SK-N-SH (cell line): Measurements from ENCODE around the gene LLGL2. TPM values are rescaled to one million over a fixed set of nuclear protein-coding genes. Genes with fewer than 3 reads are reported as not detected.

Source experiments
- CTCF ChIA-PET: fragments of 300-600, 350-600 bp; formaldehyde crosslinking; extraction: SDS; loops from one replicate; lab custom pipeline; 2021; lab: Yijun Ruan, JAX
- POLR2A ChIA-PET: fragments of 350-600 bp; sonication (Branson Sonifier 250); formaldehyde crosslinking; extraction: SDS; loops from one replicate; lab custom pipeline; 2020; ENCODE audit warnings: antibody characterized with exemption, inconsistent platforms; lab: Yijun Ruan, JAX
- DNase-seq: peaks from one replicate; pipeline ENCODE4 v3.0.0; 2012
- H2AFZ ChIP-seq: fragments of 200-600 bp; sonication (generic); 2 replicates; pipeline ENCODE4 v1.8.1; 2016; ENCODE audit warnings: antibody characterized with exemption, mild to moderate bottlenecking, low read depth
- H3F3A ChIP-seq: fragments of 200-600 bp; sonication (generic); replicated peaks from 2 replicates; pipeline ENCODE3; 2016; ENCODE audit warnings: antibody characterized with exemption, mild to moderate bottlenecking; ENCODE audit not compliant: insufficient read depth
- H3K27ac ChIP-seq, 2 experiments: fragments of 200-500 bp in 1 of 2; fragments of 200-600 bp in 1 of 2; sonication (Bioruptor generic) in 1 of 2; sonication (generic), shearing (Covaris generic) in 1 of 2; 2 replicates each; pipeline versions ENCODE4 v1.5.1 to v1.6.1; 2014 to 2016; ENCODE audit warnings: low read depth in 2 of 2, inconsistent platforms in 1 of 2, low read length in 1 of 2, mild to moderate bottlenecking in 1 of 2, mixed read lengths in 1 of 2
- H3K27me3 ChIP-seq: fragments of 200-600 bp; sonication (generic), shearing (Covaris generic); 2 replicates; pipeline ENCODE4 v1.6.1; 2016; ENCODE audit warnings: mixed run types; ENCODE audit not compliant: insufficient read depth
- H3K36me3 ChIP-seq, 2 experiments: fragments of 200-500 bp in 1 of 2; fragments of 200-600 bp in 1 of 2; sonication (Bioruptor generic) in 1 of 2; sonication (generic) in 1 of 2; replicated peaks in 1 of 2; 2 replicates each; pipeline versions ENCODE3 to v1.5.1; 2014 to 2016; ENCODE audit warnings: low read length in 1 of 2, mild to moderate bottlenecking in 1 of 2; ENCODE audit not compliant: insufficient read depth in 2 of 2, control insufficient read depth in 1 of 2
- H3K4me1 ChIP-seq, 2 experiments: fragments of 200-500 bp in 1 of 2; fragments of 200-600 bp in 1 of 2; sonication (Bioruptor generic) in 1 of 2; sonication (generic), shearing (Covaris generic) in 1 of 2; 2 replicates each; pipeline versions ENCODE4 v1.5.1 to v1.6.1; 2014 to 2016; ENCODE audit warnings: low read depth in 1 of 2, low read length in 1 of 2, mixed run types in 1 of 2; ENCODE audit not compliant: insufficient read depth in 2 of 2, control insufficient read depth in 1 of 2
- H3K4me2 ChIP-seq: fragments of 200-600 bp; sonication (generic), shearing (Covaris generic); 2 replicates; pipeline ENCODE4 v1.6.1; 2017; ENCODE audit warnings: mixed run types
- H3K4me3 ChIP-seq, 2 experiments: fragments of 200-500 bp in 1 of 2; fragments of 200-600 bp in 1 of 2; sonication (Bioruptor generic) in 1 of 2; sonication (generic), shearing (Covaris generic) in 1 of 2; 2 replicates each; pipeline versions ENCODE4 v1.5.1 to v1.8.1; 2014 to 2016; ENCODE audit warnings: low read depth in 2 of 2, inconsistent platforms in 1 of 2, low read length in 1 of 2, mild to moderate bottlenecking in 1 of 2, mixed read lengths in 1 of 2, moderate library complexity in 1 of 2
- H3K79me2 ChIP-seq: fragments of 200-600 bp; sonication (generic); 2 replicates; pipeline ENCODE4 v1.8.1; 2017; ENCODE audit warnings: mild to moderate bottlenecking; ENCODE audit not compliant: insufficient read depth
- H3K9ac ChIP-seq: fragments of 200-600 bp; sonication (generic); 2 replicates; pipeline ENCODE4 v1.6.1; 2017; ENCODE audit warnings: mixed run types
- H3K9me2 ChIP-seq: fragments of 200-600 bp; sonication (generic); 2 replicates; pipeline ENCODE4 v1.6.1; 2017; ENCODE audit warnings: mixed run types
- H3K9me3 ChIP-seq: fragments of 200-600 bp; sonication (generic); 2 replicates; pipeline ENCODE4 v1.6.1; 2017; ENCODE audit warnings: mixed run types, mild to moderate bottlenecking, moderate library complexity
- H4K20me1 ChIP-seq: fragments of 200-600 bp; sonication (generic); 2 replicates; pipeline ENCODE4 v1.6.1; 2017; ENCODE audit warnings: mild to moderate bottlenecking, mixed run types; ENCODE audit not compliant: insufficient read depth
- EZH2phosphoT487 ChIP-seq: fragments of 200-600 bp; sonication (generic); IDR thresholded peaks from 2 replicates; pipeline ENCODE4 v1.6.1; 2017; ENCODE audit warnings: low read depth, mixed run types, mild to moderate bottlenecking, antibody characterized with exemption, moderate library complexity, borderline replicate concordance
- MAX ChIP-seq: IDR thresholded peaks from 2 replicates; pipeline ENCODE4 v1.4.0; 2012; ENCODE audit warnings: low read depth
- MXI1 ChIP-seq: IDR thresholded peaks from 2 replicates; pipeline ENCODE4 v1.6.1; 2012; ENCODE audit warnings: mild to moderate bottlenecking, low read depth, low read length, improper control_type of control experiment
- NFIC ChIP-seq: IDR thresholded peaks from 2 replicates; pipeline ENCODE4 v1.4.0; 2012; ENCODE audit warnings: borderline replicate concordance
- ZBTB33 ChIP-seq: IDR thresholded peaks from 2 replicates; pipeline ENCODE4 v1.4.0; 2012; ENCODE audit warnings: low read depth, borderline replicate concordance
- WGBS: methylation state at CpG from one replicate; pipeline ENCODE4 v1.1.6; 2017; ENCODE audit warnings: low lambda C conversion rate; 5-methylcytosine and 5-hydroxymethylcytosine counted together
- polyA plus RNA-seq, 3 experiments: library from polyadenylated mRNA; depleted of rRNA; stranded (reverse); fragments of >200 nt; gene quantifications; 2 replicates each; pipeline ENCODE4 v1.2.3, GENCODE V29; 2012

LLGL2 gene
- polyA plus RNA-seq, 1 of the 3 experiments (the other 2 are of a cell fraction) = 6.7 TPM

GRCh38 chr17:75611851-75612429 is 86.4 kb downstream of the LLGL2 start:
- Histone ChIP-seq H3K79me2 (no peaks in the 10 kb centered on the region), H3K4me3 (no peak overlapping the region), H3K36me3 (no peaks in the 10 kb centered on the region), H3K27ac (no peak overlapping the region), H3F3A (no peaks in the 10 kb centered on the region), H2AFZ (no peak overlapping the region), H3K4me2 (no peak overlapping the region), H4K20me1 (no peaks in the 10 kb centered on the region), H3K9ac (no peak overlapping the region), H3K9me2 (no peaks in the 10 kb centered on the region), H3K9me3 (no peaks in the 10 kb centered on the region), H3K27me3 (no peaks in the 10 kb centered on the region), H3K4me1 (no peaks in the 10 kb centered on the region)
- 83% methylated on average over 20 of the region's 20 CpGs for WGBS
- CTCF ChIA-PET = interaction anchor here (0.8 to 37.9 kb wide), 11 partner anchors 8 to 142 kb away, joined by 3 to 1189 read pairs (median 7); partner anchors contain the start of gene SMIM5
- no peak for TF ChIP-seq MAX
- no peak for TF ChIP-seq ZBTB33
- no peak for TF ChIP-seq EZH2phosphoT487
- POLR2A ChIA-PET = interaction anchor here (0.8 to 1.0 kb wide), 2 partner anchors 10 to 179 kb away, joined by 3 read pairs; no protein-coding TSS in a partner anchor
- DNase-seq = no peak

GRCh38 chr17:75612906-75613626 is 87.6 kb downstream of the LLGL2 start:
- TF ChIP-seq MAX (no peak), NFIC (no peak), MXI1 (no peak)
- H3K4me3 ChIP-seq = no peak overlapping the region
- no peak overlapping the region for H3K9ac ChIP-seq
- no peaks in the 10 kb centered on the region for H4K20me1 ChIP-seq
- ChIA-PET POLR2A (interaction anchor here (0.9 kb wide), 1 partner anchor 23 kb away, joined by 3 read pairs; no protein-coding TSS in a partner anchor), CTCF (interaction anchor here (1.3 to 37.9 kb wide), 8 partner anchors 7 to 136 kb away, joined by 4 to 1189 read pairs (median 18); partner anchors contain the start of gene SMIM5)
- no peak for DNase-seq
- H3K79me2 ChIP-seq = no peaks in the 10 kb centered on the region
- H3K27me3 ChIP-seq = no peaks in the 10 kb centered on the region
- no peaks in the 10 kb centered on the region for H3F3A ChIP-seq
- 85% methylated on average over 12 of the region's 27 CpGs for WGBS
- H2AFZ ChIP-seq = no peak overlapping the region
- H3K9me2 ChIP-seq = no peaks in the 10 kb centered on the region
- H3K27ac ChIP-seq = no peak overlapping the region
- H3K4me2 ChIP-seq = no peak overlapping the region
- no peaks in the 10 kb centered on the region for H3K36me3 ChIP-seq
- H3K4me1 ChIP-seq = no peaks in the 10 kb centered on the region
- no peaks in the 10 kb centered on the region for H3K9me3 ChIP-seq
